T-helper 9 cell (primary cell): Measurements from ENCODE around the gene DNAJC5.

ENCODE experiments used
- DNase-seq: peaks from one replicate; pipeline ENCODE4 v3.0.0-alpha.2; 2020

DNAJC5 gene

DNA sequence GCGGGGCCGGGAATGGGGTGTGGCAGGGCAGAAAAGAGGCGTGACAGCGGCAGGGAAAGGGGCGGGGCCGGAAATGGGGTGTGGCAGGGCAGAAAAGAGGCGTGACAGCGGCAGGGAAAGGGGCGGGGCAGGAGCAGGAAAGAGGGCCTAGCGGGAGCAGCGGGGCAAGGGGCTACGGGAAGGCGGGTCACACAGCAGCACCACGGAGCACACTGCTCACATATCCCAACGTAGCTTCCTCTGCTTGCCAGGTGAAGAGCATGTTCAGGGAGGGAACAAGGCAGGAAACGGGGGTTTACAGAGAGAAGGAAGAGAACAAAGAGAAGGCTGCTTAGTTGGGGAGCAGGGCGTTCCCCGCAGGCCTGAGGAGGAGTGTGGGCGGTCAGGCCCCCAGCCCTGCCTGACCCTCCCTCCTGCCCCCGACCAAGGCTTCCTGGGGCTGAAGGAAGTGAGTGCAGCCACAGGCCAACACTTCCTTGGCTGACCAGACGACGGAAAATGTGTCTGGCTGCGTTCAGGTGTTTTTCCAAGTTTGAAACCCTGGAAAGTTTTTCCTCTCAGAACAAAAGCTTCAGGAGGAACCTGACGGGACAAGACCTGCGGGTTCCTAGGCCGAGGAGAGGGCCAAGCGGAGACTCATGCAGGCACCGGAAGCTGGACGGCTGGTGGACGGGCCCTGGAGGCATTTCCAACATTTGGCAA is 47.5 kb downstream of the DNAJC5 start:
- peak; percentile 40 for DNase-seq

DNA sequence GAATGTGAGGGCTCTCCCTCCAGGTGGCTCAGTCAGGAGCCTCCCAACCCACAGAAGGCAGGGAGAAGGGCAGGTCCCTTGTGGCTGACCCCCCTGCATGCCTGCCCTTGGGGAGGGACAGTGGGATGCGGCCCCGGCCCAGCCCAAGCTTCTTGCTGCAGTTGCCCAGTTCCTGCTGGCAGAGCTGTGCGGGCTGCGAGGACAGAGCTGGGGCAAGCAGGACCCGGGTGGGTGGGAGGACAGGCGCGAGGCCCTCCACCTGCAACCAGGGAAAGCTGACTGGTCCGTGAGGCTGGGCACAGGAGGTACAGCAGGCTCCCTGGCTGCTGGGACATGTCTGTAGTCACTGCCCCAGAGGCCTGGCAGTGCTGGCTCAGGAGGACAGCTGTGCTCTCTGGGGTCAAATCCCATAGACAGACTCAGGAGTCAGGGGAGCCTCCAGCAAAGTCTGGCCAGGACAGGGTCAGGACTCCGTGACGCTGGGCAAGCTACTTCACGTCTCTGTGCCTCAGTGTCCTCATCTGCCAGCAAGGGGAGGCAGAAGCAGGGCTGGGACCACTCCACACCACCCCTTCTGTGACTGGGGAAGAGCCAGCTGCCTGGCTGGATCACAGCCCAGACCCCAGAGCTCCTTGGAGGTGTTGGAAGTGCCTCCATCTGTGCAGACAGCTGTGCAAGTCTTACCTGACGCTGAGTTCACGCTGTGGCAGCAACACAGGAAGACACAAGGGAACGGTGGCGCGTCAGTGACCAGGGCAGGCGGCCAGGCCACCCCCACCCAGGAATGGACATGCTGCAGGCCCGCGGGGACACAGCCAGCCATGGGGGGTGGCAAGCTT is 48.3 kb downstream of the DNAJC5 start:
- DNase-seq = no peak

DNA sequence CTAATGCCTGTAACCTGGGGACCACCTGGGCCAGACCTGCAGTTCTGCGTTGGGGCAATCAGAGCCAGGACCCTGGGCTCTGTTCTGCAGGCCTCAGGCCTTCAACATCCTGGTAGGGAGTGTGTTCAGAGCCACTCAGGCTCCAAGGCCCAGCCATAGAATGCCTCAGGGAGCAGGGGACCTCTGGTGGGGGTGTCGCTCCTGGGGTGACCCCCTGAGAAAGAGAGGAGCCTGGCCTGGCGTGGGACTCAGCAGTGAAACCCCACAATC is 48.8 kb downstream of the DNAJC5 start:
- no peak for DNase-seq

GRCh38 chr20:63944078-63944941 is 49.4 kb downstream of the DNAJC5 start:
- no peak for DNase-seq

DNA sequence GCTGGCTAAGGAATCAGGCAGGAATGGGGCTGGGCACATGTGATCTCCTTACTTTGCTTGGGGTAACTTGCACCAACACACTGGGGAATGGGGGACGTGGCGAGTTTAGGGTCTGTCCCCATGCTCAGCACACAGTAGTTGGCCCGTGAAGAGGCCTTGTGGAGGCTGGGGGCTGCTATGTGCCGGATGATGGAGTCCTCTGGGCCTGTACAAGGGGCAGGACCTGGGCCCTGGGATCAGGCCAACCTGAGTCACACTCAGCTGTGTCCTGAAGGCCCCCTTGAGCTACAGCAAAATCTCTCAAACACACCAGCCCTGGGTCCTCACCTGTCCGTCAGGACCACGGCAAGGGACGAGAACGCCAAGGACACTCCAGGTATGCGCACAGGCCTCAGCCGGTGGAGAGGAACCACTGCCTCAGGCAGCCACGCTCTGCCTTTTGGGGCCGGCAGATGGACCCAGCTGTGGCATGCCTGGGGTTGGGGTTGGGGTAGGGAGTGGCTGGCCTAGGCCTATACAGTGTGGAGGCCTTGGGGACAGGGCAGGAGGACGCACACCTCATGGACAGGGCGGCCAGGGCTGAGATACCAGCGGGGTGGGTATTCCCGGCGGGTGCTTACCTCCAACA is 50.2 kb downstream of the DNAJC5 start:
- DNase-seq = no peak

DNA sequence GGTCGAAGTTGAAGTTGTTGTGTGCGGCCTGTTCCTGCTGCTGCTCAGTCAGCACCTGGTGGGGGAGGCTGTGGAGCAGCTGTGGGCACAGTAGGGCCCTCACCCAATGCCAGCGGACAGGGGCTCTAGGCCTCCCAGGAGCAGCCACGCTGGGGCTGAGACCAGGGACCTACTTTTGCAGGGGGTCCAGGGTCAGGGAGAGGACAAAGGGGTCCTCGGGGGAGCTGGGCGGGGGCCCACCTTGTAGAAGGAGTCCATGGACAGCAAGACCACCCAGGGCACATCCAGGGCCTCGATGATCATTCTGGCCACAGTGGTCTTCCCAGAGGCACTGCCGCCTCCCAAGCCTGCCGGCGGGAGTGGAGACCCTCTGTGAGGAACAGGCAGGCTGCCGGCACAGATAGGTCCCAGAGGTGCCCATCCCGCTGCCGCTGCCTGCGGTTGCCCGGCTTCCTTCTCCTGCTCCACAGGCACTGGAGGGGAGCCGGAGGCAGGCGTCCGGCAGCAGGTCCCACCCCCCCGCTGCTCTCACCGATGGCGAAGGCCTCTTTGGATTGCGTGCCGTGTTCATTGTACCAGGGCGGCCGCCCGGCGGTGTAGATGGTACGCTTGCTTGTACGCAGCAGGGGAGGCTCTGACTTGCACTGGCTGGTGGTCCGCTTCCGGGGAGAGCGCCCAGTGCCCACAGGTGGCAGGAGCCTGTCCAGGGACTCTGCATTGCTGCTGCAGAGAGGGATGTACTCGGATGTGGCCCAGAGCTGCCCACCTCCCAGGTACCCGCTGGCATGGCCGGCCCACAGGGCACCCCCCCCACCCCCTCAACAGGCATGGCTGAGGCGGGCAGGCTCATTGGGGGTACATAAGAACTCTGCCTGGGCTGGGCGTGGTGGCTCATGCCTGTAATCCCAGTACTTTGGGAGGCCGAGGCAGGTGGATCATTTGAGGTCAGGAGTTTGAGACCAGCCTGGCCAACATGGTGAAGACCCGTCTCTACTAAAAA is 51.3 kb downstream of the DNAJC5 start:
- DNase-seq = no peak

DNA sequence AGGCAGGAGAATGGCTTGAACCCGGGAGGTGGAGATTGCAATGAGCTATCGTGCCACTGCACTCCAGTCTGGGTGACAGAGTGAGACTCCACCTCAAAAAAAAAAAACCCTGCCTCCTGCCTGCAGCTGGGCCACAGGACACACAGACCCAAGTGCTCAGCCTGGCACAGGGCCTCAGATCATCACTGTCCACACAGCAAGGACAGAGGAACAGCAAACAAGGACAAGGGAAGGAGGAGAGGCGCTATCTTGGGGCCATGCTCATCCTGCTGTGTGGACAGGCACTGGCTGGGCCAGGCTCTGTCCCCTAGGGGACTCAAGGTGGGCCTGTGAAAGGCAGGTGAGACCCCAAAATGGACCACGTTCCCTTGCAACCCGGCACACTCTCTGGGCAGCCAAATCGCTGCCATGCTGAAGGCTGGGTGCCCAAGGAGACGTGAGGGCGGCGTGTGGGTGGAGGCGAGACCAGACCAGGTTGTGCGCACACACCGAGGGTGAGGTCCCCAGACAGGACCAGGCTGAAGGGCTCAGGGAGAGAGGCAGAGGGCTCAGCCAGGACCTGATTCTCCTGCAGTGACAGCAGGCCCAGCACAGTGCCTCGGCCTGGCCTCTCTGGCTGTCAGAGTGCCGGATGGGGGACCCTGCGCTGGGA is 52.2 kb downstream of the DNAJC5 start:
- no peak for DNase-seq

DNA sequence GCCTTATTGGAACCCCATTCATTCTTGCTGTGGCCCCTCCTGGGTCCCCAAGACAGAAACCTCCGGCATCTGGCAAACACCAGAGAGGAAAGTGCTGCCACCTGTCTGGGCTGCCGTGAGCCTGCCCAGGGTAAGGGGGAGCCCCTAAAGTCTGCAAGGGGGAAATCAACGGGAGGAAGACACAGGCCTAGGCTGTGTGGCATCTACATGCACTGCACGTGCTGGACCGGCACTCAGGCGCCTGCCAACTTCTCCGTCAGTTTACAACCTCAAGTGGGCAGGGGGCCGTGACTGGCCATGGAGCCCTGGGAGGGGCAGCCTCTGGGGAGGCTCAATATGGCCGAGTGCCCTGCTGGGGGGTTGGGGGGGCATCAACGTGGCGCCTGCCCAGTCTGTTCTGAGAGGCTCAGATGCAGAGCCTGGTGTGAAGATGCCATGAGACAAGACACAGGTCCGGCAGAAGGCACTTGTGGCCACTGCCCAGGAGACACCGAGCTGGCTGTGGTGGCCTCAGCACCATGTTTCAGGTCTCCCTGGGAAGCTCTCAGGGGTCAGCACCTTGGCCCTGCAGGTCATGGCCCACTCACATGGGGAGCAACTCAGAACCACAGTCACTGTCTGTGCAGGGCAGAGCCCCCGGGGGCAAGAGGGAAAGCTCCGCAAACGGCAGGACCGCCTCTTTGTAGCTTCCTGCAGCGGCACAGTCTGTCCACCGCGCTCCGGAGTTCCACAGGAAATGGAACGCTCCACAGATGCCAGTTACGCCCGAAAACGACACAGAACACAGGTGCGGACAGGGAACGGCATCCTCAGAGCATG is 52.9 kb downstream of the DNAJC5 start:
- no peak for DNase-seq

GRCh38 chr20:63950701-63951397 is 55.9 kb downstream of the DNAJC5 start:
- DNase-seq = no peak

GRCh38 chr20:63951398-63952209 is 56.7 kb downstream of the DNAJC5 start:
- DNase-seq = no peak

GRCh38 chr20:63952210-63952535 is 57.2 kb downstream of the DNAJC5 start:
- no peak for DNase-seq

GRCh38 chr20:63952769-63953168 is 57.8 kb downstream of the DNAJC5 start:
- no peak for DNase-seq

DNA sequence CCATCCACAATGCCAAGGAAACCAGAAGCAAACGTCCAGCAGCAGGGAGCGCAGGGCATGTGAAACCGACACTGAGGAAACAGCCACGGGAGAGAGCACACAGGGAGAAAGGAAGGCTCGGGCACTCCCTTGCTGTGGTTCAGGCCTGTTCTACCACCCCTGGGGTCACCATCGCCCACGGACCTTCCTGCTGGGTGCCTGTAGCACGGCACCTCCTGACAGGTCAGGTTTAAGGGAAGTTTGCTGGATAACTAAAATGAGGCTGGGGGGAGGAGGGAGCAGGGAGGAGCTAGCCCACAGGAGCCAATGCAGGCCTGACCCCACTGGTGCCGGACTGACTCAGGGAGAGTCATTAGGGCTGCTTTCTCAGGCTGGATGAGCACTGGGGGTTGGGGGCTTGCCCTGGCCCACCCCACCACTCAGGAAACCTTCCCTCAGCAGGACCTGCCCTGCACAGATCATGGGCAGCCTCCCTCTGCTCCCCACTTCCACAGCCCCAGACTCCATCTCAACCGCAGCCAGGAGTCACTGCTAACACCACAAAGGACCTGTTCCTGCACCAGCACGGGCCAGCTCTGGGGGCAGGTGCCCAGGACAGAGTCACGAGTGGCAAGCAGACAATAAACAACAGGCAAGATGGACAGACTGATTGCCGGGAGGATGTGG is 59.0 kb downstream of the DNAJC5 start:
- DNase-seq = no peak

DNA sequence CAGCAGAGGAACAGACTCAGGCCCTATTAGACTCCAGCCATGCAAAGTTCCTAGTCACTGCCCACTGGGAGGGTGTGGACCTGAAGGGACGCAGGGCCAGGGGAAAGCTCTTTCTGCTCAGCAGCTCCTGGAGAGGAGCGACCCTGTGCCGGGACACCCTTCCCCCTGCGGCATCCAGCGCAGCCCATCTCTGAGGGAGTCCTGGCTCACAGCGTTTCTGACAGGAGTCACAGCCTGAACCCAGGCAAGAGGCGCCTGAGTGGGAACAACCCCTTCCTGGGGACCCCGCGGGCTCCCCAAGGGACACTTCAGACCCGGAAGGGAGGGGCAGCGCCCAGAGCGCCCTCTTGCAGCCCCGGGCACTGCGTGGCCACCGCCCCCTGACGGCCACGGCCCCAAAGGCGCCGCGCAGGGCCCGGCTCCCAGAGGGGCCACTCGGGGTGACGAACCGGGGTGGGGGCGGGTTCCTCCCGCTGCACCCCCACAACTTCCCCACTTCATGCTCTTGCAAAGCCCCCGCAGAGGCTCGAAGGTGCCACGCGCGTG is 60.4 kb downstream of the DNAJC5 start:
- DNase-seq = no peak

DNA sequence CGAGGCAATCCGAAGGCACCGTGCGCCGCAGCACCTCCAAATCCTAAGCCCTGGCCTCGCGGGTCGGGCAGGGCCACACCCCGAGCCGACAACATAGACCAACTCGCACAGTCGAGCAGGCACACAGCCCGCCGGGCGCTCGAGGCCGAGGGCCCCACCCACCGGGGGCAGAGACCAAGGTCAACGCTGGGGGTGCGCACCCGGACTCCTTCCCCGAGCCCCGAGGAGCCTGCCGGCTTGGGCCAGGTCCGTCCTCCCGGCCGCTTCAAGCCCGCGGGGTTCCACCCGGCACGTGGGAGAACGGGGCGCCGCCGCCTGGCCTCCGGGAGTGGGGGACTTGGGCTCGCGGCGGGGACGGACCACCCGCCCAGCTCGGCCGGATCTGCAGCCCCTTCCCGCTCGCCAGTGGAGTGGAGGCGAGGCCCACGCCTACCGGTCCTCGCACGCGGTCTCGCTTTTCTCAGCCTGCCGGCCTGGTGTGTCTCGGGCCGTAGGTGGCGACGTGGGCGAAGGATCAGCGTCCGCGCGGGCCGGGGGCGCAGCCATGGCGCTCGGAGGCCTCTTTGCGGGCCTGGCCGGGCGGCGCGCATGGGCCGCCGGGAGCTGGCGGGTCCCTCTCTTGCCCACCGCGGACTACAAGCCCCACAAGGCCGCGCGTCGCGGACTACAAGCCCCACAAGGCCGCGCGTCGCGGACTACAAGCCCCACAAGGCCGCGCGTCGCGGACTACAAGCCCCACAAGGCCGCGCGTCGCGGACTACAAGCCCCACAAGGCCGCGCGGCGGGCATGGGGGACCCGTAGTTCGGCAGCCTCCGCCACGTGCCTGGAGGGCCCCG is 61.1 kb downstream of the DNAJC5 start, which contains the start of gene UCKL1:
Gene UCKL1 (minus strand): TSS at position 590 of the 837 bp plus-strand sequence. CDS start 44 bp downstream, at position 546.
- DNase-seq = peak; percentile 86

GRCh38 chr20:63956664-63957003 is 61.7 kb downstream of the DNAJC5 start:
- no peak for DNase-seq
